Thymus (tissue), 11 donors: Measurements from ENCODE around the gene TOMM20. TPM values are rescaled to one million over a fixed set of nuclear protein-coding genes. Genes with fewer than 3 reads are reported as not detected.

Experiments
- DNase-seq, 9 donors: peaks; one replicate each; pipeline ENCODE4 v3.0.0-alpha.2; 2013; ENCODE audit warnings: low spot score in 9 of 9, low read depth in 6 of 9, missing footprints in 1 of 9
- H3K27ac ChIP-seq, 2 donors: one replicate each; pipeline ENCODE4 v1.5.1; 2013; ENCODE audit warnings: control low read depth in 1 of 2, low read depth in 1 of 2, low read length in 1 of 2, mild to moderate bottlenecking in 1 of 2, moderate library complexity in 1 of 2
- H3K27me3 ChIP-seq, 2 donors: one replicate each; pipeline ENCODE4 v1.5.1; 2013; ENCODE audit warnings: low read length in 1 of 2; ENCODE audit not compliant: control insufficient read depth in 2 of 2, insufficient read depth in 1 of 2
- H3K36me3 ChIP-seq, 2 donors: one replicate each; pipeline ENCODE4 v1.5.1; 2013; ENCODE audit warnings: low read length in 1 of 2, mild to moderate bottlenecking in 1 of 2, moderate library complexity in 1 of 2; ENCODE audit not compliant: control insufficient read depth in 2 of 2, insufficient read depth in 2 of 2
- H3K4me1 ChIP-seq, 2 donors: one replicate each; pipeline ENCODE4 v1.5.1; 2013; ENCODE audit warnings: low read length in 2 of 2; ENCODE audit not compliant: control insufficient read depth in 2 of 2, insufficient read depth in 2 of 2
- H3K4me3 ChIP-seq, 2 donors: one replicate each; pipeline ENCODE4 v1.5.1; 2013; ENCODE audit warnings: low read length in 2 of 2, control low read depth in 1 of 2, mild to moderate bottlenecking in 1 of 2
- H3K9me3 ChIP-seq, 2 donors: one replicate each; pipeline ENCODE4 v1.5.1; 2013; ENCODE audit warnings: low read length in 1 of 2, mild to moderate bottlenecking in 1 of 2; ENCODE audit not compliant: control insufficient read depth in 2 of 2, insufficient read depth in 1 of 2
- WGBS: extraction: QIAGEN DNeasy Blood & Tissue Kit; methylation state at CpG from one replicate; pipeline ENCODE4 v1.1.7; 2013; 5-methylcytosine and 5-hydroxymethylcytosine counted together
- polyA plus RNA-seq: library from polyadenylated mRNA; stranded (reverse); fragments of 200-250 nt; gene quantifications from one replicate; pipeline ENCODE4 v1.2.3, GENCODE V29; 2013
- total RNA-seq: library from RNA; stranded (reverse); fragments of 120-200 nt; gene quantifications from one replicate; pipeline ENCODE4 v1.2.4, GENCODE V29; 2013
- donor health status: healthy.

The TOMM20 gene
- total and polyA plus RNA-seq, 2 donors = 54.1 to 76.8 TPM

DNA sequence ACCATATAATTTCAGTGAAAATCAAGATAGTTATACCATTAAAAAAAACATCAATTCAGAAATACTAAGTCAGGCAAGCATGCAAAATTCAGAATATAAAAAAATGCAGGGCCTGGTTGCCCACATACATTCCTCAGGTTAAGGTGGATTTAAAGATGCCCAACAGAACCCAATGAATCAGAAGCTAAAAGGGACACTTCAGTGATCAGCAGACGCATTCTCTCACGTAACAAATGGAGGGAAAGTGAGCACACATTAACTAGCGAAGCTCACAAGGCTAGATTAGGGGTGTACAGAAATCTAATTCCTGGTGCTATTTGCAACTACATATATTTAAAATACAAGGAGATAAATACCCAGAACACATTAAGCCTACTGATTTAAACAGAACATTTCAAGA is 17.5 kb downstream of the TOMM20 start:
- H3K4me3 ChIP-seq = no peak overlapping the region
- DNase-seq = no peak
- H3K9me3 ChIP-seq = no peaks in the 10 kb centered on the region
- no peak overlapping the region for H3K27ac ChIP-seq
- H3K27me3 ChIP-seq = no peaks in the 10 kb centered on the region
- 99% methylated on average over 3 of the region's 3 CpGs for WGBS
- peaks cover 31 to 84% of the 10 kb centered on the region in 2 donors for H3K36me3 ChIP-seq
- no peaks in the 10 kb centered on the region for H3K4me1 ChIP-seq

DNA sequence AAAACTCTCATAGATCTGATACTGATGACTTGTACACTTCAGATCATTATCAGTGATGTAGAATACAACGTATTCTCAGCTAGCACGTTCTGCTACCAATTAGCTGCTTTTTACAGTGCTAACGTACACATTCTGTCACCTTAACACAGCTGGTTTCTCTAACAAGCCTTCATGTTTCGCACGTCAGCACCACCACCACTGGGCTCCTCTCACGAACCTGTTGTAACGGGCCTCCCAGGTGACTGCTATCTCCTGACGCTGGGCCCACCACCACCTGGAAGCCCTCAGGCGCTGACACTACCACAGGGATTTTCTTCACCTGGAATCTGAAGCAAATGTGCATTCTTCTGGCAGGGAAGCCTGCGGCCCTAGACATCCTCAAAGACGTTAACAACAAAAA is 19.8 kb downstream of the TOMM20 start:
- Histone ChIP-seq H3K4me1 (peaks cover 0 to 8% of the 10 kb centered on the region in 2 donors), H3K27me3 (no peaks in the 10 kb centered on the region), H3K4me3 (no peak overlapping the region), H3K27ac (no peak overlapping the region), H3K36me3 (peaks cover 27 to 65% of the 10 kb centered on the region in 2 donors), H3K9me3 (no peaks in the 10 kb centered on the region)
- DNase-seq = no peak
- WGBS = 97% methylated on average over 11 of the region's 11 CpGs

DNA sequence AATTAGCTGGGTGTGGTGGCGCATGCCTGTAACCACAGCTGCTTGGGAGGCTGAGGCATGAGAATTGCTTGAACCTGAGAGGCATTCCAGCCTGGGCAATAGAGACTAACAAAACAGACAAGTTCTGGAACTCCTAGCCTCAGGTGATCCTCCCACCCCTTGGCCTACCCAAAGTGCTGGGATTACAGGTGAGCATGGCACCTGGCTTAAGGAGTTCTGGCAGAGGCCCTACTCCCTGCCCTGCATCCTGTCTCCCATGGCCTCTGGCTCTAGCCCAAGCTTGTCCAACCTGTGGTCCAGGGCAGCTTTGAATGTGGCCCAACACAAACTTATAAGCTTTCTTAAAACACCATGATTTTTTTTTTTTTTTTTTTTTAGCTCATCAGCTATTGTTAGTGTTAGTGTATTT is 20.4 kb downstream of the TOMM20 start:
- H3K27ac ChIP-seq = no peak overlapping the region
- 100% methylated on average over 1 of the region's 1 CpG for WGBS
- H3K9me3 ChIP-seq = no peaks in the 10 kb centered on the region
- no peak overlapping the region for H3K4me3 ChIP-seq
- H3K4me1 ChIP-seq = peaks cover 0 to 14% of the 10 kb centered on the region in 2 donors
- no peaks in the 10 kb centered on the region for H3K27me3 ChIP-seq
- H3K36me3 ChIP-seq = peaks cover 25 to 59% of the 10 kb centered on the region in 2 donors
- DNase-seq = no peak

DNA sequence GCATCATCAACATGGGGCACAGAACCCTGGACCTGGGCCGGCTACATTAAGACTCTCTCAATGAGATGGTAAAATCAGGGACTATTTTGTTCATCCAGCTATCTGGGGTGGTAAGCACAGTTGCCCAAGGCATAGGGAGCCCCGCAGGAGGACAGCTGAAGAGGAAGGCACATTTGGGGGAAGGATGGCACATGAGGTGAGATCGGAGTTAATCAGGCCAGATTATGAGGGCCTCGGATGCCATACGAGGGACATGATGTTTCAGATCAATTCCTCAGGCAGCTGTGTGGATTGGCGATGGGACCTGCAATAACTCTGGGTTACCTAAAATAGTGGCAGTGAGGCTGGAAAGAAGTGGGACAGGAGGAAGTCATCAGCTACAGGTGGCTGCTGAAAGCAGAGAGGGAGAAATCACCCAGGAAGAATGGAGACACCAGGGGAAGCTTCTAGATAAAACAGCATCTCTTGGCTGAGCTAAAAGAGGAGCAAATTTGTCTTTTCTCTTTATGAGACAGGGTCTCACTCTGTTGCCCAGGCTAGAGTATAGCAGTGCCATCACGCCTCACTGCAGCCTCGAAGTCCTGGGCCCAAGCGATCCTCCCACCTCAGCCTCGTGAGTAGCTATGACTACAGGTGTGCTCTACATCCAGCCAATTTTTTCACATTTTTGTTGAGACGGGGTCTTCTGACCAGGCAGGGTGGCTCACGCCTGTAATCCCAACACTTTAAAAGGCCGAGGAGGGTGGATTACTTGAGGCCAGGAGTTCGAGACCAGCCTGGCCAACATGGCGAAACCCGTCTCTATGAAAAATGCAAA is 21.1 kb downstream of the TOMM20 start:
- DNase-seq = no peak
- H3K27me3 ChIP-seq = no peaks in the 10 kb centered on the region
- peaks cover 3 to 19% of the 10 kb centered on the region in 2 donors for H3K4me1 ChIP-seq
- no peak overlapping the region for H3K27ac ChIP-seq
- H3K4me3 ChIP-seq = no peak overlapping the region
- WGBS = 98% methylated on average over 16 of the region's 16 CpGs
- peaks cover 23 to 53% of the 10 kb centered on the region in 2 donors for H3K36me3 ChIP-seq
- no peaks in the 10 kb centered on the region for H3K9me3 ChIP-seq

DNA sequence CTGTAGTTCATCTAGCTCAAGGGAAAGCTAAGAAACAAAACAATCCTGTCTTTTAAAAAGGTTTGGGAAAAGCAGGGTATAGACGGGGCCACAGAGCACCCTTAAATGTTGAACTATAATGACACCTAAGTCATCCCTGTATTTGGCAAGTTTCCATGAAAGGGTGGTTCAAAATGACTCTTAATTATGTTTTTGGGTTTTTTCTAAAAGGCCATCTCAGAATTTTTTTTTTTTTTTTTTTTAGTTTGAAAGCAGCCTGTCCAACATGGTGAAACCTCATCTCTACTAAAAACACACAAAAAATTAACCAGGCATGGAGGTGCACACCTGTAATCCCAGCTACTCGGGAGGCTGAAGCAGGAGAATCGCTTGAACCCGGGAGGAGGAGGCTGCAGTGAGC is 22.2 kb downstream of the TOMM20 start:
- DNase-seq = no peak
- H3K36me3 ChIP-seq = peaks cover 19 to 44% of the 10 kb centered on the region in 2 donors
- H3K27ac ChIP-seq = no peak overlapping the region
- no peaks in the 10 kb centered on the region for H3K9me3 ChIP-seq
- H3K4me1 ChIP-seq = peaks cover 7 to 27% of the 10 kb centered on the region in 2 donors
- peaks cover 0 to 5% of the 10 kb centered on the region in 2 donors for H3K27me3 ChIP-seq
- H3K4me3 ChIP-seq = no peak overlapping the region
- WGBS = 96% methylated on average over 4 of the region's 4 CpGs

DNA sequence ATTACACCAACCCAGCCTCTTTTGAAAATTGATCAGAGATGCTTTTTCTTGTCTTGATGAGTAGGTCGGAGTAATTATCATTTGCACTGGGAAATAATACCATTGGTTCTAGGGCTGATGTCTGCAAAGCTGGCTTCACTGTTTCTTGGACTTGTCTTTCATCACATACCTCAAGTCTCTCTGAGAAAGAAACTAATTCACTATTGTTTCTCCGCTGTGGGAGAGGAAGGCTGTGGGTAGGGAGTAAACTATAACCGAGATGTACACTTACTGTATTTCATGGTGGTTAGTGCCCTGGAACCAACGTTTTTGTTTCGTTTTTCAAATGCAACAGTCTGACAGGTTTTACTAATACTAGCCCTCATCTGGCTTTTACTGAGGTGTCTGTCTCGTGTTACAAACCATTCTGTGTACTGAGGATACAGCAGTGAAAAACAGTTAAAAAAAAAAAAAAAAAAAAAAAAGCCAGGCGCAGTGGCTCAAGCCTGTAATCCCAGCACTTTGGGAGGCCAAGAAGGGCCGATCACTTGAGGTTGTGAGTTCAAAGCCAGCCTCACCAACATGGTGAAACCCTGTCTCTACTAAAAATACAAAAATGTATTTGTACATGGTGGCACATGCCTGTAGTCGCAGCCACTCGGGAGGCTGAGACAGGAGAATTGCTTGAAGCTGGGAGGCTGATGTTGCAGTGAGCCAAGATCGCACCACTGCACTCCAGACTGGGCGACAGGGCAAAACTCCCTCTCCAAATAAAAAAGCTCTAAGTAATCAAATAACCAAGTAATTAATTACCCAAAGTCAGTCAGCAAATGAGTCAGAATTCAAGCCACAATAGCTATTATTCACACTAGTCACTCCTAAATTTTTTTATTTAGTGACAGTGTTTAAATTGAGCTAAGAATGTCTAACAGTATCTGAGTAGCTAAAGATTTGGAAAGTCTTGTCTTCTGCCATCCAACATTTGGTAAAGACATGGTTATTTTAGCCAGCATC is 23.3 kb downstream of the TOMM20 start:
- WGBS = 90% methylated on average over 12 of the region's 12 CpGs
- H3K27ac ChIP-seq = no peak overlapping the region

DNA sequence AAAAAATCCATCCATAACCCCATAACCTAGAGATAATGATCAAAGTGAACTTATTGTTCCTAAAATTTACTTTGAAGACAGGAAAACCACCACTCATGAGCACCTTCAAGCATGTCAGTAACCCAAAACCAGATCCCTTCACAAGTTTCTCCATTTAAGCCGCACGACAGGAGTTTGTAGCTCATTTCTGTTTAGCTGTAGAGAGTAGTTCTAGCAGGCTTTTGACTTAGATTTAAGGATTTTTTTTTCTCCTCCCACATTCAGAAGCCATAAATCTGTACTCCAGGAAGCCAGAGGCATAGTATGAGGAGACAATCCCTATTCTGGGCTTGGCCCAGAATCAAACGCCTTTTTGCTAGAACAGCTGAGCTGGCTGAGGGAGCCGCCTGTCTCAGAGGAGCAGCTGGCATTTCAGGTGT is 25.6 kb downstream of the TOMM20 start:
- Histone ChIP-seq H3K9me3 (peaks cover 1 to 5% of the 10 kb centered on the region in 2 donors), H3K4me1 (peaks cover 12 to 34% of the 10 kb centered on the region in 2 donors), H3K27me3 (peaks cover 0 to 13% of the 10 kb centered on the region in 2 donors), H3K36me3 (peaks cover 3 to 10% of the 10 kb centered on the region in 2 donors), H3K4me3 (no peak overlapping the region), H3K27ac (no peak overlapping the region)
- WGBS = 4% methylated on average over 4 of the region's 4 CpGs
- DNase-seq = peak in 6 of 9 donors; percentile 49 to 82 (median 54)

More for the DNA sequence above, 23.3 kb downstream of the TOMM20 start:
- Histone ChIP-seq H3K4me1 (peaks cover 8 to 30% of the 10 kb centered on the region in 2 donors), H3K36me3 (peaks cover 17 to 34% of the 10 kb centered on the region in 2 donors), H3K27me3 (peaks cover 0 to 7% of the 10 kb centered on the region in 2 donors), H3K9me3 (peaks cover 0 to under 1% of the 10 kb centered on the region in 2 donors), H3K4me3 (no peak overlapping the region)
- no peak for DNase-seq

DNA sequence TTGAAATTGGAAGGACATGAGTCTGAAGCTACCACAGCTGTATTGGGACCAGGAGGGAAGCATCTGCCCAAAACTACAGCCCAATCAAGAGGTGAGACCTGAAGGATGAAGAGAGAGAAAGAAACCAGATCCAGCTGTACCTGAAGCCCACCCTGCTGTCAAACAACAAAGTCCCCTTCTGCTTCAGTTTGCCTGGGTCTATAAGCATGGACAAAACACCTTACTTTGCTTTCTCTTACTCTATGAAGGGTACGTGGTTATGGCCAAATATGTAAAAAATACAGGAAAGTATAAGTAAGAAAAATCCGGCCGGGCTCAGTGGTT is 26.4 kb downstream of the TOMM20 start:
- H3K36me3 ChIP-seq = peaks cover 0 to 3% of the 10 kb centered on the region in 2 donors
- 98% methylated on average over 3 of the region's 3 CpGs for WGBS

More for the DNA sequence above, 26.4 kb downstream of the TOMM20 start:
- Histone ChIP-seq H3K27ac (no peak overlapping the region), H3K27me3 (peaks cover 0 to 13% of the 10 kb centered on the region in 2 donors), H3K9me3 (peaks cover 1 to 5% of the 10 kb centered on the region in 2 donors), H3K4me3 (no peak overlapping the region), H3K4me1 (peaks cover 12 to 34% of the 10 kb centered on the region in 2 donors)
- DNase-seq = no peak
